Ishikawa (cell line): Measurements from ENCODE around the gene ATP9B.

Experiments used
- CEBPB ChIP-seq: IDR thresholded peaks from 2 replicates; pipeline ENCODE4 v1.6.1; 2012
- CREB1 ChIP-seq: IDR thresholded peaks from 2 replicates; pipeline ENCODE4 v1.6.1; 2012; ENCODE audit warnings: low read depth
- EP300 ChIP-seq: IDR thresholded peaks from 2 replicates; pipeline ENCODE4 v1.6.1; 2012; ENCODE audit warnings: borderline replicate concordance
- FOXM1 ChIP-seq: IDR thresholded peaks from 2 replicates; pipeline ENCODE4 v1.6.1; 2012; ENCODE audit warnings: low read depth, borderline replicate concordance
- MAX ChIP-seq: IDR thresholded peaks from 2 replicates; pipeline ENCODE4 v1.6.1; 2012
- NFIC ChIP-seq: IDR thresholded peaks from 2 replicates; pipeline ENCODE4 v1.6.1; 2012
- RAD21 ChIP-seq: IDR thresholded peaks from 2 replicates; pipeline ENCODE4 v1.6.1; 2012; ENCODE audit warnings: low read depth
- REST ChIP-seq: IDR thresholded peaks from 2 replicates; pipeline ENCODE4 v1.6.1; 2012; ENCODE audit warnings: low read depth, mild to moderate bottlenecking
- TAF1 ChIP-seq: IDR thresholded peaks from 2 replicates; pipeline ENCODE4 v1.6.1; 2012; ENCODE audit warnings: low read depth, mild to moderate bottlenecking
- TCF12 ChIP-seq: IDR thresholded peaks from 2 replicates; pipeline ENCODE4 v1.6.1; 2012; ENCODE audit warnings: low read depth
- TEAD4 ChIP-seq: IDR thresholded peaks from 2 replicates; pipeline ENCODE4 v1.6.1; 2012
- USF1 ChIP-seq: IDR thresholded peaks from 2 replicates; pipeline ENCODE4 v1.6.1; 2012
- YY1 ChIP-seq: IDR thresholded peaks from 2 replicates; pipeline ENCODE4 v1.6.1; 2012; ENCODE audit warnings: low read depth

- TF ChIP-seq FOXM1 (no peak), REST (no peak), CEBPB (no peak), EP300 (no peak), USF1 (no peak), TCF12 (no peak), CREB1 (no peak), MAX (no peak), RAD21 (no peak), NFIC (no peak), TAF1 (no peak), YY1 (no peak), TEAD4 (no peak)
These were observed 116.5 kb downstream of the ATP9B start for GRCh38 chr18:79185648-79186047.
